ENCODE measurements around the gene ZNF627. TPM values are rescaled to one million over a fixed set of nuclear protein-coding genes. Genes with fewer than 3 reads are reported as not detected.
"Not testable (repeated sequence)": the region's sequence is repeated elsewhere in the genome, so short reads cannot be mapped to it uniquely, and the experiment has no call there.

Gene ZNF627
- total RNA-seq, 4 donors from 2014 or later: 0.40 to 10.2 (median 7.0) TPM

- no peaks in the 10 kb centered on the region for H3K4me1 ChIP-seq
- in situ Hi-C loops (cut with MboI; ENCODE audit: low pct_ligation_motif_present in 1 of 4, low pct_unique_long_range_greater_than_20kb in 1 of 4, low sequenced_read_pairs in 3 of 4): no loop called here
- intact Hi-C loops (cut with DNase I; ENCODE audit: low total_unique reads): no loop called here
- H3K36me3 ChIP-seq: peaks cover 0 to 28% (median 16%) of the 10 kb centered on the region in 4 donors
- no peak for DNase-seq
- TF ChIP-seq POLR2A (IDR thresholded peaks at IDR 0.05): no peak
- TF ChIP-seq, protein P1, sequence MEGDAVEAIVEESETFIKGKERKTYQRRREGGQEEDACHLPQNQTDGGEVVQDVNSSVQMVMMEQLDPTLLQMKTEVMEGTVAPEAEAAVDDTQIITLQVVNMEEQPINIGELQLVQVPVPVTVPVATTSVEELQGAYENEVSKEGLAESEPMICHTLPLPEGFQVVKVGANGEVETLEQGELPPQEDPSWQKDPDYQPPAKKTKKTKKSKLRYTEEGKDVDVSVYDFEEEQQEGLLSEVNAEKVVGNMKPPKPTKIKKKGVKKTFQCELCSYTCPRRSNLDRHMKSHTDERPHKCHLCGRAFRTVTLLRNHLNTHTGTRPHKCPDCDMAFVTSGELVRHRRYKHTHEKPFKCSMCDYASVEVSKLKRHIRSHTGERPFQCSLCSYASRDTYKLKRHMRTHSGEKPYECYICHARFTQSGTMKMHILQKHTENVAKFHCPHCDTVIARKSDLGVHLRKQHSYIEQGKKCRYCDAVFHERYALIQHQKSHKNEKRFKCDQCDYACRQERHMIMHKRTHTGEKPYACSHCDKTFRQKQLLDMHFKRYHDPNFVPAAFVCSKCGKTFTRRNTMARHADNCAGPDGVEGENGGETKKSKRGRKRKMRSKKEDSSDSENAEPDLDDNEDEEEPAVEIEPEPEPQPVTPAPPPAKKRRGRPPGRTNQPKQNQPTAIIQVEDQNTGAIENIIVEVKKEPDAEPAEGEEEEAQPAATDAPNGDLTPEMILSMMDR (IDR thresholded peaks at IDR 0.05): no peak
- no peak for TF ChIP-seq EP300 (IDR thresholded peaks at IDR 0.05; ENCODE audit: low read depth)
- no peak for TF ChIP-seq POLR2AphosphoS5 (IDR thresholded peaks at IDR 0.05)
- no peak overlapping the region for H3K4me3 ChIP-seq
- no peaks in the 10 kb centered on the region for H3K27me3 ChIP-seq
- H3K9me3 ChIP-seq: peaks cover 0 to 4% of the 10 kb centered on the region in 2 donors
- WGBS, 2 donors (ENCODE audit: low coverage in 1 of 2): 97% methylated on average over 1 of the region's 1 CpG; no CpG with 5 or more reads in 1 of the 2 donors
- H3K27ac ChIP-seq: no peak overlapping the region
Measured at GRCh38 chr19:11611730-11612129, 14.4 kb downstream of the ZNF627 start.

DNA sequence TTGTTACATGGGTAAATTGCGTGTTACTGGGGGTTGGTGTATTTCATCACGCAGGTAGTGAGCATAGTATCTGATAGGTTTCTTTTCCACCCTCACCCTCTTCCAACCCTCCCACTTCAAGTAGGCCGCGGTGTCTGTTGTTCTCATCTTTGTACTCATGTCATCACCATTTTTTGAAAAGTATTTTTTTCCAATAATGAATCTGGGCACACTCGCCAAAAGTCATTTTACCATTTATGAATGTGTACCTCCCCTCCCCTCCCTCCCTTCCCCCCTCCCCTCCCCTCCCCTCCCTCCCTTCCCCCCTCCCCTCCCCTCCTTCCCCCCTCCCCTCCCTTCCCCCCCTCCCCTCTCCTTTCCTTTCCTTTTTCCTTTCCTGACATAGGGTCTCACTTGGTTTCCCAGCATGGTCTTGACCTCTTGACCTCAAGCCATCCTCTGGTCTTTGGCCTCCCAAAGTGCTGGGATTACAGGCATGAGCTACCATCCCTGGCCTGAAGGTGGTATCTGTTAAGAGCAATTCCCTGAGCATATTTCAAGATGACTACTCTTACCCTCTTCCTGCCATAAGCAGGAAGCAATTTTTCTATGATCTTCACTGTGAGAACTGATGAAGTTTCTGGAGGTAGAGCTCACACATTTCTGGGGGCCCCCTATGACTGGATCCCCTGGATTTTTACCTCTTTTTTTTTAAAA is 15.7 kb downstream of the ZNF627 start:
- 90 to 98% methylated on average over 5 of the region's 5 CpGs for WGBS, 2 donors (ENCODE audit: low coverage in 1 of 2)
- no peak for TF ChIP-seq POLR2AphosphoS5 (IDR thresholded peaks at IDR 0.05)
- TF ChIP-seq, protein P1 (IDR thresholded peaks at IDR 0.05): no peak
- TF ChIP-seq POLR2A (IDR thresholded peaks at IDR 0.05): no peak
- no peak for TF ChIP-seq EP300 (IDR thresholded peaks at IDR 0.05; ENCODE audit: low read depth)

GRCh38 chr19:11617180-11618062 is 20.1 kb downstream of the ZNF627 start:
- H3K9me3 ChIP-seq: peaks cover 11 to 22% of the 10 kb centered on the region in 2 donors
- in situ Hi-C loops (cut with MboI; ENCODE audit: low pct_ligation_motif_present in 1 of 4, low pct_unique_long_range_greater_than_20kb in 1 of 4, low sequenced_read_pairs in 3 of 4): no loop called here
- WGBS, 2 donors (ENCODE audit: low coverage in 1 of 2): 94 to 96% methylated on average over 18 to 19 of the region's 19 CpGs
- intact Hi-C loops (cut with DNase I; ENCODE audit: low total_unique reads): no loop called here
- no peaks in the 10 kb centered on the region for H3K27me3 ChIP-seq
- H3K36me3 ChIP-seq: peaks cover 10 to 56% (median 26%) of the 10 kb centered on the region in 4 donors
- DNase-seq: no peak
- no peak overlapping the region for H3K27ac ChIP-seq
- no peaks in the 10 kb centered on the region for H3K4me1 ChIP-seq
- no peak overlapping the region for H3K4me3 ChIP-seq
- TF ChIP-seq EP300 (IDR thresholded peaks at IDR 0.05; ENCODE audit: low read depth) (no peak), POLR2A (IDR thresholded peaks at IDR 0.05) (no peak), POLR2AphosphoS5 (IDR thresholded peaks at IDR 0.05) (no peak)
- TF ChIP-seq, protein P1 (IDR thresholded peaks at IDR 0.05): no peak

More for the DNA sequence above, 15.7 kb downstream of the ZNF627 start:
- H3K27me3 ChIP-seq: no peaks in the 10 kb centered on the region
- intact Hi-C loops (cut with DNase I; ENCODE audit: low total_unique reads): no loop called here
- peaks cover 8 to 16% of the 10 kb centered on the region in 2 donors for H3K9me3 ChIP-seq
- no peak overlapping the region for H3K4me3 ChIP-seq
- DNase-seq: no peak
- no peaks in the 10 kb centered on the region for H3K4me1 ChIP-seq
- H3K36me3 ChIP-seq: peaks cover 10 to 40% (median 23%) of the 10 kb centered on the region in 4 donors
- H3K27ac ChIP-seq: no peak overlapping the region
- in situ Hi-C loops (cut with MboI; ENCODE audit: low pct_ligation_motif_present in 1 of 4, low pct_unique_long_range_greater_than_20kb in 1 of 4, low sequenced_read_pairs in 3 of 4): no loop called here

- TF ChIP-seq POLR2AphosphoS5 (IDR thresholded peaks at IDR 0.05) (no peak), POLR2A (IDR thresholded peaks at IDR 0.05) (no peak), EP300 (IDR thresholded peaks at IDR 0.05; ENCODE audit: low read depth) (no peak)
- TF ChIP-seq, protein P1 (IDR thresholded peaks at IDR 0.05): no peak
- Histone ChIP-seq H3K4me1 (peaks cover 0 to 28% (median 26%) of the 10 kb centered on the region in 4 donors), H3K36me3 (peaks cover 10 to 43% (median 18%) of the 10 kb centered on the region in 4 donors), H3K27me3 (no peaks in the 10 kb centered on the region), H3K27ac (no peak overlapping the region), H3K9me3 (peaks cover 11 to 22% of the 10 kb centered on the region in 2 donors), H3K4me3 (no peak overlapping the region)
- in situ Hi-C loops (cut with MboI; ENCODE audit: low pct_ligation_motif_present in 1 of 4, low pct_unique_long_range_greater_than_20kb in 1 of 4, low sequenced_read_pairs in 3 of 4) (no loop called here), intact Hi-C loops (cut with DNase I; ENCODE audit: low total_unique reads) (no loop called here)
- 80 to 100% methylated on average over 2 to 4 of the region's 4 CpGs for WGBS, 2 donors (ENCODE audit: low coverage in 1 of 2)
- no peak for DNase-seq
Measured at GRCh38 chr19:11620553-11620952, 23.3 kb downstream of the ZNF627 start.

GRCh38 chr19:11622401-11622800 is 25.1 kb downstream of the ZNF627 start:
- WGBS, 2 donors (ENCODE audit: low coverage in 1 of 2): 21 to 31% methylated on average over 3 of the region's 3 CpGs
- Histone ChIP-seq H3K4me1 (peaks cover 0 to 29% (median 26%) of the 10 kb centered on the region in 4 donors), H3K27ac (peak overlapping the region in 2 of 4 donors; percentile 59 to 73), H3K9me3 (peaks cover 8 to 11% of the 10 kb centered on the region in 2 donors), H3K36me3 (peaks cover 0 to 25% (median 6%) of the 10 kb centered on the region in 4 donors)
- DNase-seq; H3K4me3 ChIP-seq; H3K27me3 ChIP-seq; intact Hi-C loops (cut with DNase I; ENCODE audit: low total_unique reads); in situ Hi-C loops (cut with MboI; ENCODE audit: low pct_ligation_motif_present in 1 of 4, low pct_unique_long_range_greater_than_20kb in 1 of 4, low sequenced_read_pairs in 3 of 4): not testable (repeated sequence)
